GM18505 (cell line): Measurements from ENCODE around the gene G3BP2.
A peak's percentile ranks its signal among the peaks of the same experiment; 100 is the strongest.
"Not testable (repeated sequence)": the region's sequence is repeated elsewhere in the genome, so short reads cannot be mapped to it uniquely, and the experiment has no call there.

ENCODE experiments used
- ATAC-seq: cut with Tn5 transposase; IDR thresholded peaks from one replicate; pipeline ENCODE4 v1.9.1; 2021; ENCODE audit not compliant: unreplicated experiment
- POLR2A ChIP-seq: IDR thresholded peaks from 4 replicates; pipeline ENCODE4 v1.6.1; 2011; ENCODE audit warnings: borderline replicate concordance; ENCODE audit not compliant: insufficient read depth, insufficient read length; ENCODE audit errors: extremely low read depth

The G3BP2 gene

DNA sequence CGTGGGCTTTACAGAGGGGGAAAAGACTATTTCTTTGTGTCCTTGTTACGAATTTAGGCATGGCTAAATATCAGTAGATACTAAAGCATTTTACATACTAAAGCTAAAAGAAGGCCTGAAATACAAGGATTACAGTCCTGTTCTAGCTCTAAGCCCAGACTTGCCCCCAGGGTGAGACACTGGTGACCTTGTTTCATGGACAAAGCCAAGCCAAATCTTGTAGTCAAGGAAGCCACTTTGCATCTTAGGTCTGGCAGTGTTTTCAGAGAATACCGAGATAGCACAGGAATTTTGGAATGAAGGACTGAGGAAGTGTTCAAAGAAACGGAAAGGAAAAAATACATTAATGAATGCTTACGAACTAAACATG lies 733 bp upstream of the G3BP2 start:
- ATAC-seq, result no peak
- TF ChIP-seq POLR2A, result no peak

DNA sequence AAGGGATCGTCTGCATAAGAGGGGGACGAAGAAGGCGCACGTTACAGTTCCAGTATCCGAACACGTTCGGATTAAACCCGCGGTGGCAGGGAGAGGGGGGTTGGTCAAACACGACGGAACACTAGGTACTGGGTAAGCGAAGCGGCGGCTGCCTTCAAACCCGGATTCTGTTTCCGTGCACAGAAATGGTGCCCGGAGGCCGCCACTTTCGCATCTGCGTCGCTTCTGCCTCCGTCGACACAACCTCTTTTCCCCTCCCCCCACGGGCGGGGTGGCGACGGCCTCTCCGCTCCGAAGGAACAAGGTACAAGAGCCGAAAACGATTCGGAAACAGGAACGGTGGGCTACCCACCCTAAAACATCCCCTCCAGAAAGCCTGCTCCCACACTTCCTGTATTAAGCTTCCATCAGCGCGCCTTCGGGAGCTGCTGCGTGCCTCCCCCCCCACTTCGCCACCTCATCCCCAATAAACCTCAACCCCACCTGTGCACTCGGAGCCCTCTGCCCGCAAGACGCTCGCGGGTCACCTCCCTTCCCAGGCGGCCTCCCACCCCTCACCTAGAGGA lies 667 bp downstream of the G3BP2 start:
- peak; percentile 30 for ATAC-seq
- no peak for TF ChIP-seq POLR2A

DNA sequence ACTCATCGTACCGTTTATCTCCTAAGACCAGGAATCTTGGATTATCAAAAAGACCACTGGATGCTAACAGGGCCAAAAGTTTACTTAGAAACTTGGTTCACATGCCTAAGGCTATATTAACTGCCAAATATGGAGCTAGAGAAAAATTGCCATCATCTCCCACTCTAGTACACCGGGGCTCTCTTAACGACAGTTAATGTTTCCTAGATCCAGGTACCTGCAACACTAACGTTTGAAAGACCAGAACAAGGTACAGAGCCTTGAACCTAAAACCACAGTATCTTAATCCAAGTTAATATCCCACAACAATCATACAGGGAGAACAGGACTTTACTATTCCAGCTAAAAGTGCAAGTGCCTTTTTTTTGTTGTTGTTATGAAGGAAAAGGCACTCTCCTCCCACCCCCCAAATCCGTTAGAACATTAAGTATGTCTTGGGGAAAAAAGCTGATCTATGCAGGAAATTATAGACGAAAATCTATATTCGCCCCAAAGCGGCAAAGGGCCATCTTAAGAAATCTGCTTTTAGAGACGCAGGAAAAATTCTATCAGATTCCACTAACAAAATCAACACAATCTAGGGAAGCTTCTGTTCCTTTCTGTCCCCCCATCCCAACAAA lies 1.3 kb downstream of the G3BP2 start:
- no peak for TF ChIP-seq POLR2A
- no peak for ATAC-seq

DNA sequence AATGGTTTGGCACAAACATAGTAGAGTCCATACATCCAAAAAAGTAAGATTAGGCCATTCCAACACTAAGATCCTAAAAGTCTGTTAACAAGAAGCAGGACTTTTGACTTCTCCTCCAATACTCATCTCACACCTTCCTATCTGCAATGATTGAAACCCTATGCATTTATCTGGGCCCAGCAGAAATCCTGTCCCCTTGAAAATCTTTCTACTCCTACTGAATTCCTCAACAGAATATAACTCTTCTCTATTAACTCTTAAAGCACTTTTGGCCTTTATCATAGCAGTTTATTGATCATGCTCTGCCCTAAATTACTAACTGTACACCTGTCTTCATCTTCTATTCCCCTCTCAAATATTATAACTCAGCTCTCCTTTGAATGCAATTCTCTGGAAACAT lies 4.6 kb downstream of the G3BP2 start:
- TF ChIP-seq POLR2A, result no peak
- no peak for ATAC-seq

DNA sequence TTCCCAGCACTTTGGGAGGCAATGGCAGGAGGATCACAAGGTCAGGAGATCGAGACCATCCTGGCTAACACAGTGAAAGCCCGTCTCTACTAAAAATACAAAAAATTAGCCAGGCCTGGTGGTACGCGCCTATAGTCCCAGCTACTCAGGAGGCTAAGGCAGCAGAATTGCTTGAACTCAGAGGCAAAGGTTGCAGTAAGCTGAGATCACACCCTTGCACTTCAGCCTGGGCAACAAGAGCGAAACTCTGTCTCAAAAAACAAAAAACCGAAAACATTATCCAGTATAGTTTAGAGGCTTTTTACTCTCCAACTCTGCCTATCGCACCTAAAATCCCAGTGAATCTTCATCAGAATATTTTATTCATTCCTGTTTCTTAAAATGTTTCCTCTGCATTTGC lies 5.6 kb downstream of the G3BP2 start:
- not testable (repeated sequence) for ATAC-seq

DNA sequence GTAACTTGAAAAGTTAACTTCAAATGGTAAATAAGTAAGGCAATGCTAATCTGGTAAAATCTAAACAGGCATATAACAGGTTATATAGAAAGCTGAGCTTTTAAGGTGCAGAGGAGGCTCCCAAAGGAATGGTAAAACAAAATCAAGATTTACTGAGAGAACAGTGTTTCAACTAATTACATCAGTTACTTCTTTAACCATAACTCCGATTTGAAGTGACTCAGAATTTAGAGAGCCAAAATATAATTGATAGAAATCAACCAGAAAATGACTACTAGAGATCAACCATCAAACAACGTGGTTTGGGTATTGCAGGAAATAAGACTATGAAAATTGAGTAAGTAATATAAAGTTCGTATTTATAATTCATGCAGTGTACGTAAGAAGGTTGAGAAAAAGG lies 6.9 kb downstream of the G3BP2 start:
- no peak for TF ChIP-seq POLR2A
- no peak for ATAC-seq

DNA sequence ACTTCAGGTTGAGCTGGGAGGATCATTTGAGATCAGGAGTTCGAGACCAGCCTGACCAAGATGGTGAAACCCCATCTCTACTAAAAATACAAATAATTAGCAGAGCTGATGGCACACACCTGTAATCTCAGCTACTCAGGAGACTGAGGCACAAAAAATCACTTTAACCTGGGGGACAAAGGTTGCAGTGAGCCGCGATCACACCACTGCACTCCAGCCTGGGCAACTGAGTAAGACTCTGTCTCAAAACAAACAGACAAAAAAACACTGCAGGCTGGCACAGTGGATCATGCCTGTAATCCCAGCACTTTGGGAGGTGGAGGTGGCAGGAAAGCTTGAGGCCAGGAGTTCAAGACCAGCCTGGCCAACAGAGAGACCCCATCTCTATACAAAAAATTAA lies 8.6 kb downstream of the G3BP2 start:
- ATAC-seq, result not testable (repeated sequence)

DNA sequence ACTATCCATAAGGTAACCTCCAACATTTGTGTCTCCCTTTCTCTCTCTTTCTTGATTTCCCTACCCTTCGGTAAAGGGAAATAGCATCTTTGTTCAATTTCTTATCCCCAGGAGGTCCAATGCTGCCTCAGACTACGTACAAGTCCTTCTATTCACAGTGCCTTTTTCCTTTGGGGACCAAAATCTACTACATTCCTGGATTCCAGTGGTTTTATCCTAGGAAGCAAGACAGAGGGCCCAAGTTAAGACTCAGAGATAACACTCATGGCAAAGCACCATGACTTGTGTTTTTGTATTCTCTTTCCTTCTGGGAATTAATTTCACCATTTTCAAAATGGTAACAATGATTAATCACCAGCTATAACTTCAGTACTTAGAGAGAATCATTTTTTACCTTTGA lies 10.6 kb downstream of the G3BP2 start:
- TF ChIP-seq POLR2A, result no peak
- no peak for ATAC-seq

DNA sequence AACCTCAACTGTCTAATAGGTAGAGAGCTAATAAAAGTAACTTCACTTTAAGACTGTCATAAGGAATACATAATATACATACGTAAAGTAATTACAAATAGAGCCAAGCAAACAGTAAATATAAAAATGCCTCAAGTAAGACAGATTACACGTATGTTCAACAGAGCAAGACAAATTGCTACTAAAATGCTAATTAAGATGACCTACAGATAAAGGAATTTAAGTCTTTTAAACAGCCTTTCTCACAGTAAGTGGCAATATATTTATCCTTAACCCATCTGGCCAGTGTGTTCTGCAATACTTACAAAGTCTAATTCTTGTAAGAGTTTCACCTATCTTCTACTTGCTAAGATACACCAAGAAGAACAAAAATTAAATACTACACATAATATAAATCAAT lies 12.7 kb downstream of the G3BP2 start:
- ATAC-seq, result no peak
- TF ChIP-seq POLR2A, result no peak

DNA sequence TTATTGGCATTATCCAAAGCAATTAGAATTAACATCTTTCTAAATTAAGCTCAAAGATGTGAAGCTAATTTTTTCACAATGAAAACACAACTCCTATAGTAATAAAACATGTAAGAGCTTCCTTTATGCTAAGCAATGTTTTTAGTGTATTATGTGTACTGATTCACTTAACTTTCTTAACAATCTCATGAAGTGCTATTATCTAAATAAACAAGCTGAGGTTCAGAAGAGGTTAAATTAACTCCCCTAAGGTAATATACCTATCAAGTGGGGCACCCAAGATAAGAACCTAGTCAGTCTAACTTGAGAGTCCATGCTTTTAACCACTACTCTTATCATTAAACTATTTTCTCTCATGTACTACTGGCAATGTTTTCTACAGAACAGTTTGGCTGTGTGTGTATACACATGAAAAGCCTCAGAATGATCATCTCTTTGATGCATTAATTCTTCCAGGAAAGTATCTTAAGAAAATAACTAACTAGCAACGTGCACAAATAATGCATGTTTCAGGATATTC lies 13.6 kb downstream of the G3BP2 start:
- no peak for TF ChIP-seq POLR2A
- ATAC-seq, result no peak

DNA sequence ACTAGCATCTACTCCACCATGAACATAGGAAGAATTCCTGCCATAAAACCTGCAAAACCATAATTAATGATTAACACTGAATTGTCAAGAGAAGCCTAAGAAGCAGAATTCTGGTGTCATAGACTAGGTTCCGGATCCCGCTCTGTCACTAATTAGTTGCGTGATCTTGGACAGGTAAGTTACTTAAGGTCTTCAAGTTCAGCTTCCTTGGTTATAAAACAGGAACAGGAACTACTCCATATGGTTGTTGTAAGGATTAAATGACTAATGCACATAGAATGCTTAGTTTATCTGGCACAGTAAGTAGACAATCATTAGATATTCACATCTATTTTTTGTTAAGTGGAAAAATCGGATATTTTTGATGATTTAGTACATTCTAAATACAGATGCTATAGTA lies 14.3 kb downstream of the G3BP2 start:
- ATAC-seq, result no peak
- no peak for TF ChIP-seq POLR2A

DNA sequence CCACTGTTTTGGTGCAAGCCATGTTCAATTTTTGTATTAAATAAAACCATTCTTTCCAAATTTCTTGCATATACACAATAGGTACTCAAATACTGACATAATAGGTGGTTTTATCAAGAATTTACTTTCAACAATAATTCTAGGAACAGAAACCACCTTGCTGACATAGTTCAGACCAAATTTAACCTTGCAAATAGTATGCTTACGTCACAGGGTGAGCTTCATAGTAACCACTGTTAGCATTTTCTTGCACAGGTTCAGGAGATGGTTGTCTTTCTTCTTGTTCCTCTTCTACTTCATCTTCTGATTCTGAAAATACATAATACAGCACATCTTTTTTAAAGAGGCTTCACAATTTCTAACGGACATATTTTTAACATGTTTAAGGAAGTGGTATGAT lies 17.6 kb downstream of the G3BP2 start:
- ATAC-seq, result no peak
- TF ChIP-seq POLR2A, result no peak

DNA sequence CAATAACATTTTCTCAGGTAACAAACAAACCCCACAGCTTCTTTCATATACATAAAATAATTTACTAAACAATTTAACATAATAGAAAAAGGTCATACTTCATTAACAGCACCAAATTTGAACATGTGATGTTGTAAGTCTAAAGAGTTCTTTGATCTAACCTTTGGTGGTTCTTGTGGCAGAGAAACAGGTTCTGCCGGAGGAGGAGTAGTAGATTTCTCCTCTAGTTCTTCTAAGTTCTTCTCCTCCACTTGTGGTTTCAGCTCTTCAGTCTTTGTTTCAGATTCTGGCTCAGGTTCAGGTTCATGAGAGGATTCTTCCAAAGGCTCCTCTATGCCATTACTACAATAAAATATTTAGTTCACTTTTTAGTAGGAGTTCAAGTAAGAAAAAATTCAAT lies 18.3 kb downstream of the G3BP2 start:
- TF ChIP-seq POLR2A, result no peak
- ATAC-seq, result no peak

DNA sequence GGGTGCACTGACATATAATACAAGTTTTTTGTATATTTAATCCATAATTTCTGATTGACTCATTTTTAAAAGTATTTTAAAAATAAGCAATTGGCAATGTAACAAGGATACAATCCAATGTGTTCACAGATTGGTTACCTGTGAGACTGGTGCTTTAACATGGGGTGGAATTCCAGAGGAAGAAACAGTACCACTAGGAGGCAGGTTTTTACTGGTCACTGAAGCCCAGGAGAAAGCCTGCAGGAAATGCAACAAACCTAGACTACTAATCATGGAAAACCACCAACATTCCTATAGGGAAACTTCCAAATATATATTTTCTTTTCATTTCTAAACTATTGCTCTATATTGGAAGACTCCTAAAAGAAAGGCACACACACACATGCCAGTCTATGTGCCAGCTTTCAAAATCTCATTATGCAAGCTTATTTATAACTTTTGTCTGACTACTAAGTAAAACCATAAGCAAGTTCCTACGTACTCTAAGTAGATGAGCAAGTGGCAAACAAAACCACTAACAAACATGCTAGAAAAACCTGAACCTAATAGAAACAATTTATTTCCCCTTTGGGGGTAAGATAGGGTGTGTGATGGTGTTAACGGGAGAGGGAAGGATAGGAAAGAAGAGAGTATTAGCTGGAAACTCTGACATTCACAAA lies 19.2 kb downstream of the G3BP2 start:
- no peak for ATAC-seq
- TF ChIP-seq POLR2A, result no peak

DNA sequence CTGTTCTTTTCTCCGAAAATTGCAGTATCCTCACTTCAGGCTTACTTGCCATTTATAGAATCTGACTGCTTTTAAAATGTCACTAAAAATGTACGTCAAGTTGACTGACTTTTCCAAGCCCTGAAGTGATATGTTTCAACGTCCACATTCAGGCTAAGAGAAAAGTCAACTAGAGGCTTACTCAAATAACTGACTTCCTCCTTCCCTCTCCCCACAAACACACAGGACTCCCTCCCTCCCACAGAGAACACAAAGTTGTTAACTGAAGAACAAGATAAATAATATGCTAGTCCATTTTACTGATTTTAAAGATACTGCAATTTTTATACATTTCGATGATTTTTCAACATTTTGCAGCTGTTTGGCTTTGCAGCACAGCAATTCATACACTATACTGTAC lies 29.1 kb downstream of the G3BP2 start:
- no peak for TF ChIP-seq POLR2A
- no peak for ATAC-seq

DNA sequence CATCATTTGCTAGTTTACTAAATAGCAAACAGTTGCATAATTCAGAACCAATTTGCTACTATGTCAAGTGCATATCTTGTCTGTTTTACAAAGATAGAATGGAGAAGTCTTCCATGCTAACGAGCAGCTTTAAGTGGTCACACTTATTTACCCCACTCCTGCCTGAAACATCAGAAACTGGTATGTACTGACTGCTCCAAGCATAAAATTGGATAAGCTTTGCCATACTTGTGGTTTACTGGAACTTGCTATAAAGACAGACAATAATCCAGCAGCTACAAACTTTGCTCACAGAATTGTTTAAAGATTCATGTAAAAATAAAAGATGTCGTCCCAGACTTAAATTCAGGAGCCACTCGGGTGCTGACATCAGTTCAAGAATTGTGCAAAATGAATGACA lies 29.6 kb downstream of the G3BP2 start:
- ATAC-seq, result no peak
- no peak for TF ChIP-seq POLR2A
